ENCODE data around the gene PCDHGA1.

Gene PCDHGA1

GRCh38 chr5:141507387-141508091 is 177.2 kb downstream of the PCDHGA1 start:
- Histone ChIP-seq H3K4me3 (ENCODE audit: low read length) (peak overlapping the region; percentile 77), H3K4me1 (ENCODE audit: control insufficient read depth, insufficient read depth, low read length) (peaks cover 37% of the 10 kb centered on the region), H3K9ac (ENCODE audit: low read length) (peak overlapping the region; percentile 84), H3K36me3 (ENCODE audit: control insufficient read depth, insufficient read depth, low read length, severe bottlenecking) (peaks cover 13% of the 10 kb centered on the region), H3K27me3 (replicated peaks; ENCODE audit: control insufficient read depth, insufficient read depth, low read length) (no peaks in the 10 kb centered on the region), H3K9me3 (ENCODE audit: control insufficient read depth, low read length) (no peaks in the 10 kb centered on the region)
- peak; percentile 92 for DNase-seq (ENCODE audit: low read depth)

GRCh38 chr5:141508440-141508797 is 178.1 kb downstream of the PCDHGA1 start:
- Histone ChIP-seq H3K9ac (ENCODE audit: low read length) (peak overlapping the region; percentile 84), H3K27me3 (replicated peaks; ENCODE audit: control insufficient read depth, insufficient read depth, low read length) (no peaks in the 10 kb centered on the region), H3K4me1 (ENCODE audit: control insufficient read depth, insufficient read depth, low read length) (peaks cover 45% of the 10 kb centered on the region), H3K36me3 (ENCODE audit: control insufficient read depth, insufficient read depth, low read length, severe bottlenecking) (peaks cover 13% of the 10 kb centered on the region), H3K9me3 (ENCODE audit: control insufficient read depth, low read length) (no peaks in the 10 kb centered on the region), H3K4me3 (ENCODE audit: low read length) (peak overlapping the region; percentile 77)
- DNase-seq (ENCODE audit: low read depth) = no peak

- Histone ChIP-seq H3K4me1 (ENCODE audit: control insufficient read depth, insufficient read depth, low read length) (peaks cover 51% of the 10 kb centered on the region), H3K4me3 (ENCODE audit: low read length) (peak overlapping the region; percentile 77), H3K9ac (ENCODE audit: low read length) (peak overlapping the region; percentile 84), H3K36me3 (ENCODE audit: control insufficient read depth, insufficient read depth, low read length, severe bottlenecking) (peaks cover 13% of the 10 kb centered on the region), H3K27me3 (replicated peaks; ENCODE audit: control insufficient read depth, insufficient read depth, low read length) (no peaks in the 10 kb centered on the region), H3K9me3 (ENCODE audit: control insufficient read depth, low read length) (no peaks in the 10 kb centered on the region)
- DNase-seq (ENCODE audit: low read depth) = peak; percentile 98
Measured at GRCh38 chr5:141508798-141509611, 178.7 kb downstream of the PCDHGA1 start.

- peaks cover 13% of the 10 kb centered on the region for H3K36me3 ChIP-seq (ENCODE audit: control insufficient read depth, insufficient read depth, low read length, severe bottlenecking)
- H3K4me1 ChIP-seq (ENCODE audit: control insufficient read depth, insufficient read depth, low read length) = peaks cover 63% of the 10 kb centered on the region
- peak overlapping the region; percentile 84 for H3K9ac ChIP-seq (ENCODE audit: low read length)
- H3K4me3 ChIP-seq (ENCODE audit: low read length) = no peak overlapping the region
- no peak for DNase-seq (ENCODE audit: low read depth)
- H3K27me3 ChIP-seq (replicated peaks; ENCODE audit: control insufficient read depth, insufficient read depth, low read length) = no peaks in the 10 kb centered on the region
- H3K9me3 ChIP-seq (ENCODE audit: control insufficient read depth, low read length) = no peaks in the 10 kb centered on the region
Measured at GRCh38 chr5:141510160-141510559, 179.8 kb downstream of the PCDHGA1 start.

- Histone ChIP-seq H3K4me3 (ENCODE audit: low read length) (no peak overlapping the region), H3K9ac (ENCODE audit: low read length) (no peak overlapping the region), H3K9me3 (ENCODE audit: control insufficient read depth, low read length) (no peaks in the 10 kb centered on the region), H3K27me3 (replicated peaks; ENCODE audit: control insufficient read depth, insufficient read depth, low read length) (no peaks in the 10 kb centered on the region), H3K4me1 (ENCODE audit: control insufficient read depth, insufficient read depth, low read length) (peaks cover 69% of the 10 kb centered on the region), H3K36me3 (ENCODE audit: control insufficient read depth, insufficient read depth, low read length, severe bottlenecking) (peaks cover 13% of the 10 kb centered on the region)
- DNase-seq (ENCODE audit: low read depth) = no peak
Measured at GRCh38 chr5:141510850-141511601, 180.7 kb downstream of the PCDHGA1 start.

- no peak for DNase-seq (ENCODE audit: low read depth)
Measured at GRCh38 chr5:141511771-141512325, 181.5 kb downstream of the PCDHGA1 start.

GRCh38 chr5:141512390-141512910 is 182.1 kb downstream of the PCDHGA1 start:
- Histone ChIP-seq H3K4me1 (ENCODE audit: control insufficient read depth, insufficient read depth, low read length) (peaks cover 72% of the 10 kb centered on the region), H3K9me3 (ENCODE audit: control insufficient read depth, low read length) (no peaks in the 10 kb centered on the region), H3K27me3 (replicated peaks; ENCODE audit: control insufficient read depth, insufficient read depth, low read length) (no peaks in the 10 kb centered on the region), H3K36me3 (ENCODE audit: control insufficient read depth, insufficient read depth, low read length, severe bottlenecking) (peaks cover 13% of the 10 kb centered on the region), H3K4me3 (ENCODE audit: low read length) (peak overlapping the region; percentile 81), H3K9ac (ENCODE audit: low read length) (peak overlapping the region; percentile 86)
- DNase-seq (ENCODE audit: low read depth) = peak; percentile 80

More at GRCh38 chr5:141511771-141512325, 181.5 kb downstream of the PCDHGA1 start:
- no peak overlapping the region for H3K4me3 ChIP-seq (ENCODE audit: low read length)
- no peak overlapping the region for H3K9ac ChIP-seq (ENCODE audit: low read length)
- H3K4me1 ChIP-seq (ENCODE audit: control insufficient read depth, insufficient read depth, low read length) = peaks cover 74% of the 10 kb centered on the region
- no peaks in the 10 kb centered on the region for H3K27me3 ChIP-seq (replicated peaks; ENCODE audit: control insufficient read depth, insufficient read depth, low read length)
- H3K36me3 ChIP-seq (ENCODE audit: control insufficient read depth, insufficient read depth, low read length, severe bottlenecking) = peaks cover 13% of the 10 kb centered on the region
- H3K9me3 ChIP-seq (ENCODE audit: control insufficient read depth, low read length) = no peaks in the 10 kb centered on the region

GRCh38 chr5:141512911-141513626 is 182.8 kb downstream of the PCDHGA1 start:
- Histone ChIP-seq H3K4me3 (ENCODE audit: low read length) (peak overlapping the region; percentile 81), H3K9me3 (ENCODE audit: control insufficient read depth, low read length) (no peaks in the 10 kb centered on the region), H3K9ac (ENCODE audit: low read length) (peak overlapping the region; percentile 86), H3K36me3 (ENCODE audit: control insufficient read depth, insufficient read depth, low read length, severe bottlenecking) (peaks cover 13% of the 10 kb centered on the region), H3K4me1 (ENCODE audit: control insufficient read depth, insufficient read depth, low read length) (peaks cover 66% of the 10 kb centered on the region), H3K27me3 (replicated peaks; ENCODE audit: control insufficient read depth, insufficient read depth, low read length) (no peaks in the 10 kb centered on the region)
- DNase-seq (ENCODE audit: low read depth) = peak; percentile 65

GRCh38 chr5:141513627-141514329 is 183.5 kb downstream of the PCDHGA1 start:
- Histone ChIP-seq H3K36me3 (ENCODE audit: control insufficient read depth, insufficient read depth, low read length, severe bottlenecking) (peaks cover 13% of the 10 kb centered on the region), H3K27me3 (replicated peaks; ENCODE audit: control insufficient read depth, insufficient read depth, low read length) (no peaks in the 10 kb centered on the region), H3K4me1 (ENCODE audit: control insufficient read depth, insufficient read depth, low read length) (peaks cover 61% of the 10 kb centered on the region), H3K9ac (ENCODE audit: low read length) (peak overlapping the region; percentile 86), H3K4me3 (ENCODE audit: low read length) (peak overlapping the region; percentile 81), H3K9me3 (ENCODE audit: control insufficient read depth, low read length) (no peaks in the 10 kb centered on the region)
- peak; percentile 85 for DNase-seq (ENCODE audit: low read depth)

Data from adipocyte (in vitro differentiated cells).